ENCODE data around the gene NTN1. TPM values are rescaled to one million over a fixed set of nuclear protein-coding genes. Genes with fewer than 3 reads are reported as not detected.

NTN1 gene
- total RNA-seq = 1 to 10 TPM in 3 of 4 donors, under 1 TPM in 1; 0.67 to 2.1 (median 1.2) TPM
- polyA plus RNA-seq = under 1 TPM; 0.38 to 0.85 (median 0.60) TPM
- long read RNA-seq, donor 1, partial matches to known transcripts = 0 of 1 reads
- long read RNA-seq, donor 1, other reads (novel, unspliced or antisense) = 1 of 1 reads
- long read RNA-seq, donor 2, full-length matches to known transcripts = 1 of 1 reads
- long read RNA-seq, donor 2, partial matches to known transcripts = 0 of 1 reads
- long read RNA-seq, donor 2, other reads (novel, unspliced or antisense) = 0 of 1 reads

DNA sequence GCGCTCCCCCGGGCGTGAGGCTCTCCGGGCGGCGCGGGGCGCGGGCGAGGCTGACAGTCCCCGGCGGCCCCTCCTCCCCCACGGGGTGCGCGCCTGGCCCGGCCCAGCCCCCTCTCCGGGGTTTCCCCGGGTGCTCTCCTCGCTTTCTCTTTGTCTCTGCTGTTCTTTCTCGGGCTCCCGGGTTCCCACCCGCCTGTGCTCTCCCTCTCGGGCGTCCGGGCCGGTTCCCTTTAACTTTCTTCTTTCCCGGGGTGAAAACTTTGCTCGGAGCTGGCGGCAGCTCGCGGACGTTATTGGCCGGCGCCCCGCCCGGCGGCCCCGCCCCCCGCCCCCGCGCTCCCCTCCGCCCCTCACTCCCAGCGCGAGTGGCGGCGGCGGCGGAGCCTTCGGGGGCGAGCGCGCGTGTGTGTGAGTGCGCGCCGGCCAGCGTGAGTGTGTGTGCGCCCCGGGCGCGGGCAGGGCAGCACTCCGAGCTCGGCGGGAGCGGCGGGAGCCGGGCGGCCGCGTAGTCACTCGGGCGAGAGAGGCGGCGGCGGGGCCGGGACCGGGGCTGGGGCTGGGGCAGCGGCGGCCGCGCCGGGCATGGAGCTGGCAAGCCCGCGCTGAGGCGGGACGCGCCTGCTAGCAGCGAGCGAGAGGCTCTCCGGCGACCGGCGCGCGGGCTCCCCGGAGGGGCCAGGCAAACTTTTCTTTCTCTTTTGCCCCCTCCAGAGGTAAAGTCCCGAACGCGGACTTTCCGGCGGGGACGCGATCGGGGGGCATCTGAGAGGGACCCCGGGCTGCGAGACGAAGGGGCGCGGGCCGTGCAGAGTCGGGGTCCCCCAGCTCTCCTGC is at the start of gene NTN1:
NTN1 (plus strand) TSS at position 353 of the 834 bp plus-strand sequence. CDS start 864 bp downstream, outside the sequence.
- Histone ChIP-seq H3K4me3 (peak within 1 kb of the TSS; percentile 77), H3K27ac (peak within 1 kb of the TSS; percentile 50), H3K9me3 (no peaks in the 10 kb centered on the region), H3K27me3 (ENCODE audit: insufficient read depth in 3 of 3, low read length in 2 of 3) (peaks cover 0 to 47% (median 11%) of the 10 kb centered on the region in 3 donors), H3K4me1 (peaks cover 7% of the 10 kb centered on the region), H3K36me3 (ENCODE audit: insufficient read depth in 1 of 2, low read depth in 1 of 2) (no peaks in the 10 kb centered on the region)
- TF ChIP-seq, protein P1, sequence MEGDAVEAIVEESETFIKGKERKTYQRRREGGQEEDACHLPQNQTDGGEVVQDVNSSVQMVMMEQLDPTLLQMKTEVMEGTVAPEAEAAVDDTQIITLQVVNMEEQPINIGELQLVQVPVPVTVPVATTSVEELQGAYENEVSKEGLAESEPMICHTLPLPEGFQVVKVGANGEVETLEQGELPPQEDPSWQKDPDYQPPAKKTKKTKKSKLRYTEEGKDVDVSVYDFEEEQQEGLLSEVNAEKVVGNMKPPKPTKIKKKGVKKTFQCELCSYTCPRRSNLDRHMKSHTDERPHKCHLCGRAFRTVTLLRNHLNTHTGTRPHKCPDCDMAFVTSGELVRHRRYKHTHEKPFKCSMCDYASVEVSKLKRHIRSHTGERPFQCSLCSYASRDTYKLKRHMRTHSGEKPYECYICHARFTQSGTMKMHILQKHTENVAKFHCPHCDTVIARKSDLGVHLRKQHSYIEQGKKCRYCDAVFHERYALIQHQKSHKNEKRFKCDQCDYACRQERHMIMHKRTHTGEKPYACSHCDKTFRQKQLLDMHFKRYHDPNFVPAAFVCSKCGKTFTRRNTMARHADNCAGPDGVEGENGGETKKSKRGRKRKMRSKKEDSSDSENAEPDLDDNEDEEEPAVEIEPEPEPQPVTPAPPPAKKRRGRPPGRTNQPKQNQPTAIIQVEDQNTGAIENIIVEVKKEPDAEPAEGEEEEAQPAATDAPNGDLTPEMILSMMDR (IDR thresholded peaks at IDR 0.05) = no peak
- 0 to 1% (median 0%) methylated on average over 25 to 110 of the region's 111 CpGs for WGBS, 3 donors
- DNase-seq (peak; percentile 50 to 67), ATAC-seq (peak; percentile 64 to 80 (median 76))
- intact Hi-C loops (cut with DNase I) = no loop called here

DNA sequence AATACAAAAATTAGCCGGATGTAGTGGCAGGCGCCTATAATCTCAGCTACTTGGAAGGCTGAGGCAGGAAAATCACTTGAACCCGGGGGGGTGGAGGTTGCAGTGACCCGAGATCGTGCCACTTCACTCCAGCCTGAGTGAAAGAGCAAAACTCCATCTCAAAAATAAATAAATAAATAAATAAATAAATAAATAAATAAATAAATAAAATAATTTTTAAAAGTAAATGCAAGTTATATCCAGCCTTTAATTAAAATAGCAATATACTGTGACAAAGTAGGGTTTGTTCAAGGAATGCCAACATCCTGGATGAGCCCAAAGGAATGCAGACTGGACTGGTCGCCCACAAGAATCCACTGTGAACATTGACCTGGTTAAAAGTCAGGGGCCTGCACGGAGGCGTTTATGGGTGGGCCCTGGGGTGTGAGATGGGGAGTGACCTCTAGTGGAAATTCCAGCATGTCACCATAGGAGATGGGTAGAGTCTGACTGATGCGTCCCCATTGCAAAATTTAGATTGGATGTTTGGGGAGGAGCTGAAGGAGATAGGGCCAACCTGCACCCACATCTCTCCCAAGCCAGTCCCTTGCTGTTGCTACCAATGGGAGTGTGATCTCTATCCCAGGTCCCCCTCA is 46.1 kb upstream of the NTN1 start:
- H3K9me3 ChIP-seq = no peaks in the 10 kb centered on the region
- WGBS, 3 donors = 84 to 90% (median 88%) methylated on average over 9 of the region's 9 CpGs
- no peaks in the 10 kb centered on the region for H3K36me3 ChIP-seq (ENCODE audit: insufficient read depth in 1 of 2, low read depth in 1 of 2)
- no peaks in the 10 kb centered on the region for H3K4me1 ChIP-seq
- no peak for DNase-seq
- H3K27me3 ChIP-seq (ENCODE audit: insufficient read depth in 3 of 3, low read length in 2 of 3) = no peaks in the 10 kb centered on the region
- no peak overlapping the region for H3K4me3 ChIP-seq
- TF ChIP-seq, protein P1 (IDR thresholded peaks at IDR 0.05) = no peak
- no peak for ATAC-seq
- no peak overlapping the region for H3K27ac ChIP-seq
- intact Hi-C loops (cut with DNase I) = no loop called here

DNA sequence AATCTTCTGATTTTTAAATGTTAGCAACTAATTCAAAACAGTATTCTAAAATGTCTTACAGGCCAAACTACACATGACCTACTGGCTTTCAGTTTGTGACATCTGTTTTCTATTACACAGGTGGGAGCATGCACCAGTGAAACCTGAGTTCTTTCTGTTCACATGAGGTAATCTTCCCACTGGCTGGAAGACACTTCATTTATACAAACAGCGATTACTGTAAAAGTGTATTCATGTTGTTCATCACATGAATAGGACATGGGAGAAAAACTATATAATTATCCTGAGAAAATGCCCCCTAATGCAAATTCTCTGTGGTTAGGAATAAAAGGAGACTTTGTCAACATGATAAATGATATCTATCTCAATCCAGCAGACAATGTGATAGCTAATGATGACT is 44.7 kb upstream of the NTN1 start:
- no peak overlapping the region for H3K27ac ChIP-seq
- no peaks in the 10 kb centered on the region for H3K9me3 ChIP-seq
- H3K27me3 ChIP-seq (ENCODE audit: insufficient read depth in 3 of 3, low read length in 2 of 3) = no peaks in the 10 kb centered on the region
- H3K4me1 ChIP-seq = no peaks in the 10 kb centered on the region
- no peak overlapping the region for H3K4me3 ChIP-seq
- H3K36me3 ChIP-seq (ENCODE audit: insufficient read depth in 1 of 2, low read depth in 1 of 2) = no peaks in the 10 kb centered on the region
- WGBS, 3 donors = 34 to 38% (median 36%) methylated on average over 1 of the region's 1 CpG
- no peak for ATAC-seq
- intact Hi-C loops (cut with DNase I) = no loop called here
- TF ChIP-seq, protein P1 (IDR thresholded peaks at IDR 0.05) = no peak
- DNase-seq = no peak

DNA sequence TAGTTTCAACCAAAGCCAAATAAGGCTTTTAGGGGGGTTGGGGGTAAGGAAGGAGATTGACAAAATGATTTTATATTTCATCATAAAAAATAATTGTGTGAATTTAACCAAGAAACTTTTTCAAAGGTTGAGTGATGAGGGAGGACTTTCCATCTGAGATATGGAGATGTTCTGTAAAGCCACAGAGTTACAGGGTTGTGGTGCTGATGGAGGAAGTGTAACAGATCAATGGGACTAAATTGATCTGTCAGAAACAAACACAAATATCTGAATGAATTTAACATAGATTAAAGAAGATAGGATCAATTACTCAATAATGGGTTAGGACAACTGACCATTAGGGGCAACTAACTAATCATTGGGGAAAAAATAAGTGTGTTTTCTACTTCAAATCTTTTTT is 41.6 kb upstream of the NTN1 start:
- intact Hi-C loops (cut with DNase I) = no loop called here
- no peaks in the 10 kb centered on the region for H3K9me3 ChIP-seq
- no peak for ATAC-seq

More for the DNA sequence above, 41.6 kb upstream of the NTN1 start:
- Histone ChIP-seq H3K4me1 (no peaks in the 10 kb centered on the region), H3K4me3 (no peak overlapping the region), H3K27me3 (ENCODE audit: insufficient read depth in 3 of 3, low read length in 2 of 3) (no peaks in the 10 kb centered on the region), H3K27ac (no peak overlapping the region), H3K36me3 (ENCODE audit: insufficient read depth in 1 of 2, low read depth in 1 of 2) (no peaks in the 10 kb centered on the region)
- DNase-seq = no peak
- TF ChIP-seq, protein P1 (IDR thresholded peaks at IDR 0.05) = no peak
